Suprapubic skin (tissue), 4 donors: ENCODE measurements around the gene NFATC2. TPM values are rescaled to one million over a fixed set of nuclear protein-coding genes. Genes with fewer than 3 reads are reported as not detected.

Source experiments
- DNase-seq, 2 donors: peaks; one replicate each; pipeline ENCODE4 v3.0.0-alpha.2; 2019; ENCODE audit warnings: low spot score in 2 of 2
- H3K27ac ChIP-seq: fragments of 200-600 bp; sonication (generic); one replicate; pipeline ENCODE4 v1.5.1; 2019
- H3K27me3 ChIP-seq: fragments of 200-600 bp; sonication (generic); one replicate; pipeline ENCODE4 v1.5.1; 2019
- H3K36me3 ChIP-seq: fragments of 200-600 bp; sonication (generic); one replicate; pipeline ENCODE4 v1.5.1; 2019
- H3K4me1 ChIP-seq: fragments of 200-600 bp; sonication (generic); one replicate; pipeline ENCODE4 v1.5.1; 2019
- H3K4me3 ChIP-seq: fragments of 200-600 bp; sonication (generic); one replicate; pipeline ENCODE4 v1.5.1; 2019; ENCODE audit warnings: mild to moderate bottlenecking
- H3K9me3 ChIP-seq: fragments of 200-600 bp; sonication (generic); one replicate; pipeline ENCODE4 v1.5.1; 2019
- EP300 ChIP-seq: sonication (generic); formaldehyde crosslinking; IDR thresholded peaks from one replicate; pipeline ENCODE4 v1.6.1; 2017; ENCODE audit warnings: antibody characterized with exemption
- POLR2A ChIP-seq, 2 donors: fragments of 450-650 bp; IDR thresholded peaks; one replicate each; pipeline ENCODE4 v1.6.1; 2017; ENCODE audit warnings: antibody characterized with exemption in 2 of 2, mild to moderate bottlenecking in 2 of 2, moderate library complexity in 2 of 2
- POLR2AphosphoS5 ChIP-seq, 3 donors: sonication (generic); formaldehyde crosslinking; IDR thresholded peaks; one replicate each; pipeline ENCODE4 v1.6.1; 2017; ENCODE audit warnings: antibody characterized with exemption in 3 of 3
- WGBS: methylation state at CpG from one replicate; pipeline ENCODE4 v1.1.5; 2018; 5-methylcytosine and 5-hydroxymethylcytosine counted together
- total RNA-seq, 4 donors: library from RNA; depleted of rRNA; stranded (reverse); fragments of >200 nt; gene quantifications; one replicate each; pipeline ENCODE4 v1.1.0, GENCODE V29; 2016
- TF ChIP-seq, protein P1 (sequence below), 2 donors: fragments of 200-600 bp in 1 of 2; fragments of 450-650 bp in 1 of 2; sonication (generic) in 1 of 2; IDR thresholded peaks; one replicate each; pipeline ENCODE4 v1.5.1; 2016 to 2019; ENCODE audit warnings: antibody characterized with exemption in 2 of 2, mild to moderate bottlenecking in 1 of 2, moderate library complexity in 1 of 2

Gene NFATC2
- total RNA-seq, 4 donors from 2014 or later, result 5.4 to 15.7 (median 8.4) TPM

DNA sequence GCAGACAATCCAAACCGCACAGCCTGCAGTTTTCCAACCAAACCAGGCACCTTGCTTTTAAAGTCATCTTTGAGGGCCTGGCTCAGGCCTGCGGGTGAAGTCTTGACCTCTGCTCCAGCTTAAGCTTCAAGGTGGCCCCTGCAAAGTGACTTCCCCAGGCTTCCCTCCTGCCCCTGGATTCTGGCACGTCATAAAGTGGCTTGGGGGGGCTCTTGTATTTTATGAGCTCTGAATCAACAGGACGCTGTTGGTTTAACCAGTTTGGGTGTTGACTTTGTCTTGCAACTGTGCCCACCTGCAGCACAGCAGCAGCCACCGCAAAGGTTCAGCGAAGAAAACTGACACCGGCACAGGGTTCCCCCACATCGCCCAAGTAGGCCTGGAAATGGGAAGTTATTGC lies 81.2 kb downstream of the NFATC2 start:
- H3K4me1 ChIP-seq, result peaks cover 33% of the 10 kb centered on the region
- 84% methylated on average over 8 of the region's 8 CpGs for WGBS
- no peaks in the 10 kb centered on the region for H3K9me3 ChIP-seq
- no peaks in the 10 kb centered on the region for H3K36me3 ChIP-seq
- TF ChIP-seq POLR2A (IDR thresholded peaks at IDR 0.05) (no peak), POLR2AphosphoS5 (IDR thresholded peaks at IDR 0.05) (no peak), EP300 (no peak)
- TF ChIP-seq, protein P1, sequence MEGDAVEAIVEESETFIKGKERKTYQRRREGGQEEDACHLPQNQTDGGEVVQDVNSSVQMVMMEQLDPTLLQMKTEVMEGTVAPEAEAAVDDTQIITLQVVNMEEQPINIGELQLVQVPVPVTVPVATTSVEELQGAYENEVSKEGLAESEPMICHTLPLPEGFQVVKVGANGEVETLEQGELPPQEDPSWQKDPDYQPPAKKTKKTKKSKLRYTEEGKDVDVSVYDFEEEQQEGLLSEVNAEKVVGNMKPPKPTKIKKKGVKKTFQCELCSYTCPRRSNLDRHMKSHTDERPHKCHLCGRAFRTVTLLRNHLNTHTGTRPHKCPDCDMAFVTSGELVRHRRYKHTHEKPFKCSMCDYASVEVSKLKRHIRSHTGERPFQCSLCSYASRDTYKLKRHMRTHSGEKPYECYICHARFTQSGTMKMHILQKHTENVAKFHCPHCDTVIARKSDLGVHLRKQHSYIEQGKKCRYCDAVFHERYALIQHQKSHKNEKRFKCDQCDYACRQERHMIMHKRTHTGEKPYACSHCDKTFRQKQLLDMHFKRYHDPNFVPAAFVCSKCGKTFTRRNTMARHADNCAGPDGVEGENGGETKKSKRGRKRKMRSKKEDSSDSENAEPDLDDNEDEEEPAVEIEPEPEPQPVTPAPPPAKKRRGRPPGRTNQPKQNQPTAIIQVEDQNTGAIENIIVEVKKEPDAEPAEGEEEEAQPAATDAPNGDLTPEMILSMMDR (IDR thresholded peaks at IDR 0.05), result no peak
- DNase-seq, result peak in 1 of 2 donors; percentile 72
- H3K4me3 ChIP-seq, result no peak overlapping the region
- no peaks in the 10 kb centered on the region for H3K27me3 ChIP-seq
- H3K27ac ChIP-seq, result no peak overlapping the region

DNA sequence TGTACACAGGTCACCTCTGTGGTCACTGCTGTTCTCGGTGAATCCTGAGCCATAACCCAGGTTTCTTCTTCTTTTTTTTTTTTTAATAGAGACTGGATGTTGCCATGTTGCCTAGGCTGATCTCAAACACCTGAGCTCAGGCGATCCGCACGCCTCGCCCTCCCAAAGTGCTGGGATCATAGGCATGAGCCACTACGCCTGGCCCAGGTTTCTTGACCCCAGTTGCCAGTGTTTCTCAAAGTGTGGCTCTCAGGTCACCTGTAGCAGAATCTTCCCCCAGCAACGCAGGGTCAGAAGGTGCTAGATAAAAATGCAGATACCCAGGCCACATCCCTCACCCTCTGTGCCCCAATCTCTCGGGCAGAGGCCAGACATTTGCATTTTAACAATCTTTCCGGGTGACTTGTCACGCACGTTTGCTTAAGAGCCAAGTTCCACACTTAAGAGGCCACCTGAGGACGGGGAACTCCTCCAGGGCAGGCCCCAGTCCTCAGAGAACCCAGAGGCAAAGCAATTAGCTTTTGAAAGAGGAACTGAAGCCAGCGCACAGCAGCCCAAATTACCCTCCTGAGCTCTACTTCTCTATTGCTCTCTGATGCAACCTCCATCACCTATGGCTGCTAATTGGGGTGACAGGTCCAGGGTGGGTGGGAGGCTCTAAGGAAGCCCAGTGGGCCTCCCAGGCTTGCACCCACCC lies 81.8 kb downstream of the NFATC2 start:
- 81% methylated on average over 13 of the region's 13 CpGs for WGBS

DNA sequence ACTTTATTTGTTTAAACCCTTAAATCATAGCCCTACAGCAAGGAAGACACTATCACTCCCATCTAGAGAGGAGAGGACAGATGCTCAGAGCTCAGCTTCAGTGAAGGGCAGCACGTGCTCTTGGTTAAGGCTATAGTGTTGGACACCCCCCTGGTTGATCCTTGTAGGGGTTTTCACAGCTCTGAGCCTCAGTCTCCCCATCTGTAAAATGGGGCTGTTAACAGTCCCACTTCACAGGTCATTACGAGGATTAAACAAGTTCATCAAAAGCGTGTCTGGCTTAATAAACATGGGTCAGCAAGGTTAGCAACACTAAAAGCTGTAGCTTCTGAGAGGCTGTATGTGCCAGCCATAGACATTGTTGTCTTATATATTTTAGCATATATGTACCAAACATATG lies 82.4 kb downstream of the NFATC2 start:
- no peaks in the 10 kb centered on the region for H3K36me3 ChIP-seq
- TF ChIP-seq POLR2A (IDR thresholded peaks at IDR 0.05) (no peak), EP300 (no peak), POLR2AphosphoS5 (IDR thresholded peaks at IDR 0.05) (no peak)
- TF ChIP-seq, protein P1 (IDR thresholded peaks at IDR 0.05), result no peak
- H3K4me3 ChIP-seq, result no peak overlapping the region
- no peaks in the 10 kb centered on the region for H3K9me3 ChIP-seq
- H3K4me1 ChIP-seq, result peaks cover 40% of the 10 kb centered on the region
- WGBS, result 94% methylated on average over 3 of the region's 3 CpGs
- DNase-seq, result no peak
- H3K27ac ChIP-seq, result no peak overlapping the region
- H3K27me3 ChIP-seq, result no peaks in the 10 kb centered on the region

More for the DNA sequence above, 81.8 kb downstream of the NFATC2 start:
- H3K36me3 ChIP-seq, result no peaks in the 10 kb centered on the region
- peaks cover 38% of the 10 kb centered on the region for H3K4me1 ChIP-seq
- DNase-seq, result peak in 1 of 2 donors; percentile 26
- no peaks in the 10 kb centered on the region for H3K9me3 ChIP-seq
- no peak for TF ChIP-seq EP300
- no peak for TF ChIP-seq POLR2AphosphoS5 (IDR thresholded peaks at IDR 0.05)
- TF ChIP-seq, protein P1 (IDR thresholded peaks at IDR 0.05), result no peak
- no peak for TF ChIP-seq POLR2A (IDR thresholded peaks at IDR 0.05)
- no peaks in the 10 kb centered on the region for H3K27me3 ChIP-seq
- H3K4me3 ChIP-seq, result no peak overlapping the region
- no peak overlapping the region for H3K27ac ChIP-seq

DNA sequence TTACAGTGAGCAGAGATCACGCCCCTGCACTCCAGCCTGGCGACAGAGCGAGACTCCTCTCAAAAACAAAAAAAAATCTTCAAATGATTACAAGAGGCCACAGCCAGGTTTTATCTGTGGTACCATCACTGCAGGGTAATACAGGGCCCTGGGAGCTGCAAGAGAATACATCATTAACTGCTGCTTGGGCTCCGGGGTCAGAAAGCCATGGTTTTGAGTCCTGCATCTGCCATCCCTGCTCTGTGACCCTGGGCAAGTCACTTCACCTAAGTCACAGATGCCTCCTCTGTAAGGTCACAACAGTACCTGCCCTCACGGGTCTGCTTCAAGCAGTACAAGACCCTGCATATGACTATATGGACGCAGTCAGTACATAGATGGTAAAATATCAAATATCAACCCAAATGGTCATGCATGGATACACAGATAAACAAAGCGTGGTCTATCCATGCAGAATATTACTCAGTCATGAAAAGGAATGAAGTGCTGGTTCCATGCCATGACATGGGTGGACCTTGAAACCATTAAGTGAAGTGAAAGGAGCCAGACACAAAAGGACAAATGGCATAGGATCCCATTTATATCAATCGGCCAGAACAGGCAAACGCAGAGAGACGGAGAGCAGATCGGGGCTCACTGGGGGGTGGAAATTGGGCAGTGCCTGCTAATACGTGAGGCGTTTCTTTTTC lies 83.6 kb downstream of the NFATC2 start:
- peaks cover 4% of the 10 kb centered on the region for H3K36me3 ChIP-seq
- no peak overlapping the region for H3K4me3 ChIP-seq
- 96% methylated on average over 13 of the region's 13 CpGs for WGBS
- no peaks in the 10 kb centered on the region for H3K9me3 ChIP-seq
- H3K4me1 ChIP-seq, result peaks cover 39% of the 10 kb centered on the region
- TF ChIP-seq POLR2AphosphoS5 (IDR thresholded peaks at IDR 0.05), result no peak
- TF ChIP-seq, protein P1 (IDR thresholded peaks at IDR 0.05), result no peak
- TF ChIP-seq EP300, result no peak
- no peak for TF ChIP-seq POLR2A (IDR thresholded peaks at IDR 0.05)
- no peak for DNase-seq
- H3K27ac ChIP-seq, result no peak overlapping the region
- no peaks in the 10 kb centered on the region for H3K27me3 ChIP-seq

DNA sequence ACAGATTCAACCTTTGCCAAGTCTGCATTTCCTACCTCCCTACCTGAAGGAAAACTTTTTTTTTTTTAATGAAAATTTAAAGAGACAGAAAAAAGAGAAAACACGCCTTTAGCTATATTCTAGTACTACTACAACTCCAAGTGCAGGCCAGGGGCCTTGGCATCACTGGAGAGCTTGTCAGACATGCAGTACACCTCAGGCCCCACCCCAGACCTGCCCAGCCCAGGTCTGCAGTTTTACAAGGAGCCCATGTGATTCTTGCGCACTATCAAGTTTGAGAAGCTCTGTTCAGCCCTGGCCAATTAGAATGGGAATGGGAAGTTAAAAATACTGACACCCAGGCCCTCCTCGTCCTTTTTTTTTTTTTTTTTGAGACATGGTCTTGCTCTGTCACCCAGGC lies 85.0 kb downstream of the NFATC2 start:
- Histone ChIP-seq H3K36me3 (peaks cover 4% of the 10 kb centered on the region), H3K27ac (peak overlapping the region; percentile 89), H3K4me3 (no peak overlapping the region), H3K27me3 (no peaks in the 10 kb centered on the region), H3K9me3 (no peaks in the 10 kb centered on the region), H3K4me1 (peaks cover 26% of the 10 kb centered on the region)
- TF ChIP-seq EP300 (no peak), POLR2A (IDR thresholded peaks at IDR 0.05) (no peak), POLR2AphosphoS5 (IDR thresholded peaks at IDR 0.05) (no peak)
- TF ChIP-seq, protein P1 (IDR thresholded peaks at IDR 0.05), result no peak
- WGBS, result 46% methylated on average over 3 of the region's 3 CpGs
- no peak for DNase-seq
